SHP77 treated with DMSO at 0.1 percent for 48 hours (cell line): Measurements from ENCODE around the gene AQP6.

Source experiments
- DNase-seq: peaks from one replicate; lab custom pipeline; 2025; lab: John Stamatoyannopoulos, UW

Gene AQP6

DNA sequence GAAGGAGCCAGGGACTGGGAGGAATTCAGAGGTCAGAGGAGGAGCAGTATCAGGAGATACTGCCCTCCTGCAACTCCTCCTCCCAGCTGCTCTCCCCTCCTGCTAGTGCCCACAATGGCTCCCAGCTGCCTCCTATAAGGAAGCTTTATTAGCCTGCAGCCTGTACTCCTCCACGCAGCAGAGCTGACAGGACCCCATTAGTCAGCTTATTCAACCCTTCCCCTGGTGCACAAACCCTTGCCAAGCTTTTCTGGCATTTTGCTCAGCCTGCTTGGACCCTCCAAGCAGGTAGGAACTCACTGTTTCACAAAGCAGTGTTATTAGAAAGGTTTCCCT lies 29.2 kb upstream of the AQP6 start:
- no peak for DNase-seq

- no peak for DNase-seq
Observed at GRCh38 chr12:49944046-49944445, 28.7 kb upstream of the AQP6 start.

DNA sequence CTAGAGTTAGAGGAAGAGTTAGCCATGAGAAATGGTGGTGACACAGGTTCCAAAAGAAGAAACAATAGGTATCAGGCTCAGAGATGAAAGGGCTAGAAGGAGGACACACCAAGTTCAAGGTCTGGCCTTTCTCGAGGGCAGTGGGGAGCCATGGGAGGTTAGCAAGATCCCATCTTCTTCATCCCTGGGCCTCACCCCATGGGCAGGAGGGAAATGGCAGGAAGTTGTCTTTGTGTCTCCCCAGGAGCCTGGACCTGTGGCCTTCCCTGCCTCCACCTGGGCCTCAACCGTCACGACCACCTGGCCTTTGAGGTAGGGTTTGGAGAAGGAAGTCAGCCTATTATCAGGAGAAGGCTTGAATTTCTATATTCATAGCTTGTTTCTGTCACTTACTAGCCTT lies 28.0 kb upstream of the AQP6 start:
- no peak for DNase-seq

DNA sequence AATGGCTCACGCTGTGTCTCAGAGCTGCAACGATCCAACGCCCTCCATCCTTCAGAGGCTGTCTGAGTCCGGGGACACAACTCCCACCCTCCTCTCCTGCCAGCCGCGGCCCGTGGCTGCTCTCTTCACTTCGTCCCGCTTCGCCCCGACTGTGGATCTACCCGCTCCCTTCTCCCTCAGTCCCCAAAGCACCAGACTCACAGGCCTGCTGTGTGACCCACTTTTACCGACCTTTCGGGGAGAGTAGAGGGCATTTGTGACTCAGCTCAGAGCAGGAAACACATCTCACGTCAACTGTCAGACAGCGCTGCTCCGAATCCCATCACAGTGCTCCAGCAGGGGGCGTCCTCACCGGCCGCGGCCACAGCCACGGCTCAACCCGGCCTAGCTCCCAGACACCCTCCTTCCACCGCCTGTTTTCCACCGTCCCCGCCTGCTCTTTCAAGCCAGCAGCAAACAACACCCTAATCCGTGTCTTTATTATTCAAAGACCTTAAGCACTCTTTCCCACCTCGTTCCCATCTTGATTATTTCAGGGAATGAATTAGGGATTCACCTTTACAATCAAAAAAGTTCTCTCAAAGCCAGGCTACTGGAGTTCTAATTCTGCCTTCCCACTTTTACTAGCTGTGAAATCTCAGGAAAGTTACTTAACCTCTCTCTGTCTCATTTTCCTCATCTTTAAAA lies 27.2 kb upstream of the AQP6 start:
- DNase-seq = peak; percentile 50

GRCh38 chr12:49946086-49946485 lies 26.7 kb upstream of the AQP6 start:
- no peak for DNase-seq

DNA sequence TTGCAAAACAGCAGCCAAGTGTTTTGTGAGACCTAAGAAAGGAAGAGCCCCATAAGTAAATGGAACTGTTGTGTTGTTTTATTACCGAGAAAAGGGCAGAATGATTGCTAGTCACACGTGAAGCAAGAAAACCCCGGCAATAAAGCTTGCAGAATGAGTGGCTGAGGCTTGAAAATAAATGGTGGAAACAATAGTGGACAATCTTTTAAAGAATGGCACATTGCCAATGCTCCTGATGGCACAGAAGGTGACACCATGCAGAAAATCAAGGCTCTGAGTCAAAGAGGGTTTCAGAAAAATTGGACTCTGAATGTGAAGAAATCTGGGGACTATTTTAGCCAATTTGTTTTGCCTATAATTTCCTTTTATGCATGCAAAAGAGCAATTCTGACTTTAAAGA lies 26.2 kb upstream of the AQP6 start:
- no peak for DNase-seq

DNA sequence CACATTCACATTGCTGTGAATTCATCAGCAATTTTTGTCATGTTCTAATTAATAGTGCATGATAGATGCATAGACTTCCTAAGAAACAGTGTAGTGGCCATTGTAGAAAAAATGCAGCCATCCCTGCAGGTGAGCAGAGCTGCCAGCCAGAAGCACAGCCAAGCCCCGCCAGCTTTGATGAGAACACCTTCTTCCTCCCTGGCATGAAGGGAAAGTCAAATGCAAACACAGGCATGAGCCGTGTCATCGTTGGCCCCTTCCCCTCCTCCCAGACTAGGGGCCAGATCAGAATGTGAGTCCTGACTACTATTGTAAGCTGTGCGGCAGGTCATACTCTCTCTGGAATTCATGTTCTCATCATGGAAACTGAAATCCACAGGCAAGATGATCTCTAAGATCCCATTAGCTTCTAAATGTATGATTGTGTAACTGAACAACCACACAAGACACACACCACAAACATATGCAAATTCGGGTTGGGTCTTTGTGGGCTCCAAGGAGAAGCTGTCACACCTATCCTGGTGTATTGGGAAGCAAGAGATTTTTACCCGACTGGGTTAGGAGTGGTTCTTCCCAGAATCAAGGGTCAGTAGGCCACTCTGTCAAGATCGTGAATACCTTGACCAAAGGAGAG lies 25.0 kb upstream of the AQP6 start:
- DNase-seq = no peak

DNA sequence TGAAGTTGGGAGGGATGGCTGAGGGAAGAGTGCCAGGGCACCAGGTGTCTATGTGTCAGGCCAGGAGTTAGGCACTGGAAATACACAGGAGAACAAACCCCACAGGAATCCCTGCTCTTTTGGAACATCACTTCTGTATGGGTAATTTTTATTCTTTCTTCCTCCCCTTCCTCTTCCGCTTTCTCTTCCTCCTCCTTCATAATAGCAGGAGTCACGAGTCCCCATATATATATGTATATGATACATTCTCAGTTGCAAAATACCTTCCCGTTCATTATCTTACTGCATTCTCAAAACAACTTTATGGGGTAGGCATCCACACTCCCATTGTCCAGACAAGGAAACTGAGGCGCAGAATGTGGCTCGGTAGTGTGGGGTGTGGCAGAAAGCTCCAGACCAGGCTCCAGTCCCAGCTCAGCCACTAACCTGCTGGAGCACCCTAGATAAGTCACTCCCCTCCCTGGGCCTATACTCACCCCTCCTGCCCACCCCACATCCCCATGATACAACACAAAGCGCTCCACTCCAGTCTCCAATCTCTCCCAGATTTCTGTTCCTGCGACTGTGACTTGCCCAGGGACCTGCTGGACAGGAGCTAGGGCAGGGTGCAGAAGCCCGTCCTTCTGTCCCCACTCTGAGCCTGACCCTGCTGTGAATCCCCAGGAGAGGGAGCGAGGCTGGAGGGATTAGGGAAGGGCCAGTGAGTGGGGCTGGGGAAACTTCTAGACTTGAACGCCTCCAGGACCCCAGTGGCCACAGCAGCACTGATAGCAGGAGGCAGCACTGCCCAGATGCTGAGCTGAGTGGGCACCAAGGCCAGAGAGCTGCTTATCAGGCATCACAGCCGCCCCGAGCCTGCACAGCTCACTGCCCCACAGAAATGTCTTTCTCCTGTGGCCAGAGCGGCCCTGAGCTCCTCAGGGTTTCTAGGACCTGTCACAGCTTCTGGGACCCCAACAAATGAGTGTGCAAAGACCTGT lies 23.6 kb upstream of the AQP6 start:
- no peak for DNase-seq

DNA sequence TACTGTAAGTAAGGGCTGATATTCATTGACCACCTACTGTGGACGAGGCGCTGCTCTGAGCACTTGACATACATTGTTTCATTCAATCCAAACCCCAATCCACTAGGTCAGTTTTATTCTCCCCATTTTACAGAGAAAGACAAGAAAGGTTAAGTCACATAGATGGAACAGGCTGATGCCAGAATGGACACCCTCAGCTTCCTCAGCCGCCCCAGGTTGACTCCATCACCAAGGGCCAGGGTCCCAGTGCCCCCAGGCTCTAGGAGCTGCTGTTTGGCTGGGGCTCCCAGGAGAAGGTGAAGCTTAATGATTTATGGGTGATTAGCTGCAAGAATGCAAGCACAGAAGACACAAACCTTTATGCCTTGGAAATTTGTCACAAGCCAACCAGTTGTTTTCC lies 22.9 kb upstream of the AQP6 start:
- no peak for DNase-seq

GRCh38 chr12:49950273-49951251 lies 22.2 kb upstream of the AQP6 start, which contains the start of gene AQP2:
Gene AQP2, plus strand, starts transcription at chr12:49950737. Its CDS starts 94 bp downstream, at chr12:49950831.
- no peak for DNase-seq

GRCh38 chr12:49951411-49952240 lies 21.1 kb upstream of the AQP6 start:
- no peak for DNase-seq

- no peak for DNase-seq
Observed at GRCh38 chr12:49952391-49953055, 20.2 kb upstream of the AQP6 start.

- DNase-seq = no peak
Observed at GRCh38 chr12:49953151-49953550, 19.6 kb upstream of the AQP6 start.

- DNase-seq = no peak
Observed at GRCh38 chr12:49953961-49954846, 18.5 kb upstream of the AQP6 start.

- no peak for DNase-seq
Observed at GRCh38 chr12:49954863-49955830, 17.6 kb upstream of the AQP6 start.

- no peak for DNase-seq
Observed at GRCh38 chr12:49955899-49956662, 16.7 kb upstream of the AQP6 start.
